ENCODE data around the gene CAPZB. TPM values are rescaled to one million over a fixed set of nuclear protein-coding genes. Genes with fewer than 3 reads are reported as not detected.

Gene CAPZB
- total and polyA plus RNA-seq, 2 experiments from 2014 or later = 86.2 to 278 TPM

- no peak for DNase-seq (ENCODE audit: low read depth in 1 of 2, low spot score in 1 of 2)
- H3K9me3 ChIP-seq (ENCODE audit: low read depth) = no peaks in the 10 kb centered on the region
Measured at GRCh38 chr1:19381261-19381660, 104.1 kb downstream of the CAPZB start.

GRCh38 chr1:19377812-19378718 is 107.3 kb downstream of the CAPZB start:
- H3K36me3 ChIP-seq = peaks cover 24% of the 10 kb centered on the region
- no peaks in the 10 kb centered on the region for H3K27me3 ChIP-seq
- no peak overlapping the region for H3K27ac ChIP-seq
- H3K9me3 ChIP-seq (ENCODE audit: low read depth) = no peaks in the 10 kb centered on the region
- TF ChIP-seq, protein P1, sequence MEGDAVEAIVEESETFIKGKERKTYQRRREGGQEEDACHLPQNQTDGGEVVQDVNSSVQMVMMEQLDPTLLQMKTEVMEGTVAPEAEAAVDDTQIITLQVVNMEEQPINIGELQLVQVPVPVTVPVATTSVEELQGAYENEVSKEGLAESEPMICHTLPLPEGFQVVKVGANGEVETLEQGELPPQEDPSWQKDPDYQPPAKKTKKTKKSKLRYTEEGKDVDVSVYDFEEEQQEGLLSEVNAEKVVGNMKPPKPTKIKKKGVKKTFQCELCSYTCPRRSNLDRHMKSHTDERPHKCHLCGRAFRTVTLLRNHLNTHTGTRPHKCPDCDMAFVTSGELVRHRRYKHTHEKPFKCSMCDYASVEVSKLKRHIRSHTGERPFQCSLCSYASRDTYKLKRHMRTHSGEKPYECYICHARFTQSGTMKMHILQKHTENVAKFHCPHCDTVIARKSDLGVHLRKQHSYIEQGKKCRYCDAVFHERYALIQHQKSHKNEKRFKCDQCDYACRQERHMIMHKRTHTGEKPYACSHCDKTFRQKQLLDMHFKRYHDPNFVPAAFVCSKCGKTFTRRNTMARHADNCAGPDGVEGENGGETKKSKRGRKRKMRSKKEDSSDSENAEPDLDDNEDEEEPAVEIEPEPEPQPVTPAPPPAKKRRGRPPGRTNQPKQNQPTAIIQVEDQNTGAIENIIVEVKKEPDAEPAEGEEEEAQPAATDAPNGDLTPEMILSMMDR (IDR thresholded peaks at IDR 0.05; ENCODE audit: low read depth, low read length) = no peak
- H3K4me1 ChIP-seq (ENCODE audit: low read depth) = no peaks in the 10 kb centered on the region
- no peak overlapping the region for H3K4me3 ChIP-seq
- DNase-seq (ENCODE audit: low read depth in 1 of 2, low spot score in 1 of 2) = no peak

More at GRCh38 chr1:19381261-19381660, 104.1 kb downstream of the CAPZB start:
- H3K27ac ChIP-seq = no peak overlapping the region
- peaks cover 22% of the 10 kb centered on the region for H3K36me3 ChIP-seq
- H3K4me1 ChIP-seq (ENCODE audit: low read depth) = no peaks in the 10 kb centered on the region
- no peaks in the 10 kb centered on the region for H3K27me3 ChIP-seq
- TF ChIP-seq, protein P1 (IDR thresholded peaks at IDR 0.05; ENCODE audit: low read depth, low read length) = no peak
- H3K4me3 ChIP-seq = no peak overlapping the region

DNA sequence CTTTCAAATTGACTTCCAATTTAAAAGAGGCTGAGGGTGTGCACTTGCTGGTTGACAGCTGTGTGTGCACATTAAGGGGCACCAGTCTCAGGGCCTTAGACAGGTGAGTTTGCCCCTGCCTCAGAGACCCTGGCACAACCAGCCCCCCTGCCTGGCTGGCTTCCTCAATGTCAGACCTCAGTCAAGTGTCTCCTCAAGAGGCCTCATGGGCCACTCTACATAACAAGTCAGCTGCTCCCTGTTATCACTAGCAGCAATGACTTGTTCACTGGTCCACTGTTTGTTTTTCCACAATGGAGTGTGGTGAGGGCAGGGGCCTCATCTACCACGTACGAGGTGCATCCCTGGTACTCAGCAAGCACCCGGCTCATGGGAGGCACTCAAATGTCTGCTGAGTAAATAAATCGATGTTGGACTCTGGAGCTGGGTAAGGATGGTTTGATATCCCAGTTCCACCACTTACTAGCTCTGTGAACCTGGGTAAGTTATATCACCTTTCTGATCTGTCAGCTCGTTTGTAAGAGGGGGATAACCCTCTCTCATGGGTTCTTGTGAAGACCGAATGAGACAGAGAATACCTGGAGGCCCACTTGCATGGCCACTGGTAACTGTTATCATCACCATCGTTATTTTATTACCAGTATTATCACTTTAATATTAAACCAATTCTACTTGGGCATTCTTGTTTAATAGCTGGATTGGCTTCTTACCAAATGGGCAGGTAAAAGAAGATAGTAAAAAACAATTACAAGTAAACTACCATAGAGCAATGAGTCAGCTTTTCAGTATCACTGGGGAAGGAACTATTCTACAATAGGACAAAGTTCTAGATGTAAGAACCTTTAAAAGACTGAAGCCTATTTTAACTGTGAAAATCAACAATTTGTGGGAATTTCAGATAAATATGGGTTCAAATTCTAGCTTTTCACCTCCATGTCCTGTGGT is 108.6 kb downstream of the CAPZB start:
- DNase-seq (ENCODE audit: low read depth in 1 of 2, low spot score in 1 of 2) = no peak
- TF ChIP-seq, protein P1 (IDR thresholded peaks at IDR 0.05; ENCODE audit: low read depth, low read length) = no peak
- Histone ChIP-seq H3K27me3 (no peaks in the 10 kb centered on the region), H3K9me3 (ENCODE audit: low read depth) (no peaks in the 10 kb centered on the region), H3K36me3 (peaks cover 24% of the 10 kb centered on the region), H3K4me3 (no peak overlapping the region), H3K4me1 (ENCODE audit: low read depth) (no peaks in the 10 kb centered on the region), H3K27ac (no peak overlapping the region)

GRCh38 chr1:19375631-19376400 is 109.5 kb downstream of the CAPZB start:
- Histone ChIP-seq H3K4me3 (no peak overlapping the region), H3K27ac (no peak overlapping the region), H3K36me3 (peaks cover 24% of the 10 kb centered on the region), H3K9me3 (ENCODE audit: low read depth) (no peaks in the 10 kb centered on the region), H3K27me3 (no peaks in the 10 kb centered on the region), H3K4me1 (ENCODE audit: low read depth) (no peaks in the 10 kb centered on the region)
- DNase-seq (ENCODE audit: low read depth in 1 of 2, low spot score in 1 of 2) = peak in 1 of 2 donors; percentile 74
- TF ChIP-seq, protein P1 (IDR thresholded peaks at IDR 0.05; ENCODE audit: low read depth, low read length) = no peak

DNA sequence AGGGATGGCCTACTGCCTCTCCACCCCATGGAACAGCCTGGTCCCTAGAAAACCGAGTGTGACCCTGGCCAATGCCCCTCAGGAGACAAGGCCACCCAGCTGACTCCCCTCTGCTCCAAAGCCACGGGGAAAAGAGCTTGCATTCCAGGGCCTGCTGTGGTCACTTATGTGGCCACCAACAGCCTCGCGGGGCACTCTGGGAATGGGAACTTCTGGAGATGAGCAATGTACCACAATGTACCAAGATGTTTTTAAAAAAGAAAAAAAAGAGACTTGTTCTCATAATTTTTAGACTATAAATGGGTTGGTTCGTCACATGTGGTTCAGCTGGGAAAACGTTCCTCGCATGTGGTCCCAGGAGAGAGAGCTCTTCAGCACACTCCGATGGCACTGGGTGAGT is 110.4 kb downstream of the CAPZB start:
- Histone ChIP-seq H3K27me3 (no peaks in the 10 kb centered on the region), H3K4me1 (ENCODE audit: low read depth) (no peaks in the 10 kb centered on the region), H3K4me3 (no peak overlapping the region), H3K9me3 (ENCODE audit: low read depth) (no peaks in the 10 kb centered on the region), H3K27ac (no peak overlapping the region), H3K36me3 (peaks cover 24% of the 10 kb centered on the region)
- TF ChIP-seq, protein P1 (IDR thresholded peaks at IDR 0.05; ENCODE audit: low read depth, low read length) = no peak
- no peak for DNase-seq (ENCODE audit: low read depth in 1 of 2, low spot score in 1 of 2)
